ENCODE measurements around the gene KIF20B. TPM values are rescaled to one million over a fixed set of nuclear protein-coding genes. Genes with fewer than 3 reads are reported as not detected.

KIF20B gene
- 10 to 100 TPM; 12.7 to 16.7 TPM for total RNA-seq

GRCh38 chr10:89701242-89702120 lies at the start of gene KIF20B:
TSS of gene KIF20B (plus strand) at chr10:89701590. CDS start at chr10:89705295, 3,705 bp downstream.

Other genes with a start within 250 kb of the KIF20B start
- not detected for gene SLC16A12, start 166.0 kb upstream of the KIF20B start, total RNA-seq
- 1 to 10 TPM; 6.3 to 6.9 TPM for gene PANK1, start 56.3 kb upstream of the KIF20B start, total RNA-seq

Measured in melanocyte of skin (primary cell).